NCI-H748 treated with DMSO at 0.1 percent for 48 hours (cell line): Measurements from ENCODE around the gene SLC4A9.
A peak's percentile ranks its signal among the peaks of the same experiment; 100 is the strongest.
"Not testable (repeated sequence)": the region's sequence is repeated elsewhere in the genome, so short reads cannot be mapped to it uniquely, and the experiment has no call there.

Experiments
- DNase-seq: peaks from one replicate; lab custom pipeline; 2025; lab: John Stamatoyannopoulos, UW

Gene SLC4A9

GRCh38 chr5:140338336-140338735 lies 21.7 kb upstream of the SLC4A9 start:
- DNase-seq, result no peak

- DNase-seq, result no peak
These were observed 21.1 kb upstream of the SLC4A9 start for GRCh38 chr5:140338908-140339307.

DNA sequence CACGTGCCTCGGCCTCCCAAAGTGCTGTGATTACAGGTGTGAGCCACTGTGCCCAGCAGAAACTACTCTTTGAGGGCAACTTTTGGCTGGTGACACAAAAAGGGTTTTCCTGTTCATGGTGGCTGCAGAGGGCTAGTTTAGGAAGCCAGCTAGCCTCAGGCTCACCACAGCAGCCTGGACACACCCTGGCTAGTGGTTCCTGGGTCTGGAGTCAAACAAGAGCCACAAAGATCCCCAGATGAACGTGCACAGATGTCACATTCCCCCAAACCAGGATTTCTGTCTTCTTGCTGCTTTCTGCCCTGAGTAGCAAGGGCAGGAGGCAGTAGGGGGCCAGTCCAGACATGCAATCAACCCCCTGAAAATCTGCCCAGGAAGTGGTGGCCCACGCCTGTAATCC lies 20.4 kb upstream of the SLC4A9 start:
- no peak for DNase-seq

DNA sequence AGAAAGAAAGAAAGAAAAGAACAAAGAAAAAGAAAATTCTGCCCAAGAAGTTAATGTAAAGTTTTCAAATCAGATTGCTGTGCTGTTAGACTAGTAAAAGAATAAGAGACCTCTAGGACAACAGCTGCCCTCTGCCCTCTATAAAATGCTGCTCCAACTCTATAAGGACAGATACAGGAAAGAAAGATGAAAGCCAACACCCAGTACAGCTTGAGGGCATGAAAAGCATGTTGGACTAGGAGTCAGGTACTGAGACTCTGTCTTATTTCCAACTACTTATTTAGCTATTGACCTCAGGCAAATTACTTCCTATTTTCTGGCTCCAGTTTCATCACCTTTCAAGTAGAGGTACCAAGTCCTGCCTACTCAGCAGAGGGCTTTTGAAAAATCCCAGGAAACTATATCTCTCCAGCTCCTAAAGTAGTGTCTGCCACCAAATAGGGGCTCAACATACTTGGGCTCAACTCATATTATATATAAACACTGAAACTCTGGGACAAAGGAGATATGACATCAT lies 19.3 kb upstream of the SLC4A9 start:
- DNase-seq, result no peak

DNA sequence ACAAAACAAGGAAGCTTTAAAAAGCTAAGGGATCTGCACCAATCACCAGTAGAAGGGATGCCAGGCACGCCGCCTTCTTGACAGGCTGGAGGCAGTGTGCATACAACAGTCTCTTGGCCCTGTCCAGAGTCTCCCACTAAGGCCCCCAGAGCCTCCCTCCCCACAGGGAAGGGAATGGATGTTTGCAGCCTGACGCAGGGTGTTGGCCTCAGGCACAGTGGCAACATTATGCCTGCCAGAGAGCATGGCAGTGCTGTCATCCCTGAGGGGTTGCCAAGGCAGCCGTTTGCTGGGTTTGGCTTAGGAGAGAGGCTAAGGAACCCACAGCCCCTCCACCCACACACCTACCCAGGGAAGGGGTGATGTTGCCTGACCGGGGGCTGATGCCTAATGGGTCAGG lies 18.4 kb upstream of the SLC4A9 start:
- DNase-seq, result no peak

- DNase-seq, result no peak
These were observed 17.7 kb upstream of the SLC4A9 start for GRCh38 chr5:140342287-140342686.

- no peak for DNase-seq
These were observed 17.1 kb upstream of the SLC4A9 start for GRCh38 chr5:140342896-140343295.

GRCh38 chr5:140343849-140344248 lies 16.1 kb upstream of the SLC4A9 start:
- not testable (repeated sequence) for DNase-seq

- DNase-seq, result no peak
These were observed 15.1 kb upstream of the SLC4A9 start for GRCh38 chr5:140344683-140345423.

DNA sequence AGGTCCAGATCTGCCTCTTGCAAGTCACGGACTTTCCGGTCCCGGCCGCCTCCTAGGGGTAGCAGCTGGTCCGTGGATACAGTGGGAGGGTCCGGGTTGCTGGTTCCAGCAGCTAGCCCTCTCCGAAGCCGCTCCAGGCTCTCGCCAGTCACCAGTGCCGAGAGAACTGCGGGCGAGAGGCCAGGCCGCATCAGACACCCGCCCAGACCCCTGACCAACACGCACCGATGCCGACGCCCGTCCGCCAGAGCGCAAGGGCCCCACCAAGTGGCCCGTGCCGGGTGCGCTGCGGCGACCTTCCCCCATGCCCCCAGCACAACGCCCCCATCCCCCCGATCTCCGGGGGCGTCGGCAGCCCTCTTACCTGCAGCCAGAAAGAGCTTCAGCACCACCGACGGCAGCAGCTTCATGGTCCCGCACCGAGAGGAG lies 14.1 kb upstream of the SLC4A9 start:
- no peak for DNase-seq

DNA sequence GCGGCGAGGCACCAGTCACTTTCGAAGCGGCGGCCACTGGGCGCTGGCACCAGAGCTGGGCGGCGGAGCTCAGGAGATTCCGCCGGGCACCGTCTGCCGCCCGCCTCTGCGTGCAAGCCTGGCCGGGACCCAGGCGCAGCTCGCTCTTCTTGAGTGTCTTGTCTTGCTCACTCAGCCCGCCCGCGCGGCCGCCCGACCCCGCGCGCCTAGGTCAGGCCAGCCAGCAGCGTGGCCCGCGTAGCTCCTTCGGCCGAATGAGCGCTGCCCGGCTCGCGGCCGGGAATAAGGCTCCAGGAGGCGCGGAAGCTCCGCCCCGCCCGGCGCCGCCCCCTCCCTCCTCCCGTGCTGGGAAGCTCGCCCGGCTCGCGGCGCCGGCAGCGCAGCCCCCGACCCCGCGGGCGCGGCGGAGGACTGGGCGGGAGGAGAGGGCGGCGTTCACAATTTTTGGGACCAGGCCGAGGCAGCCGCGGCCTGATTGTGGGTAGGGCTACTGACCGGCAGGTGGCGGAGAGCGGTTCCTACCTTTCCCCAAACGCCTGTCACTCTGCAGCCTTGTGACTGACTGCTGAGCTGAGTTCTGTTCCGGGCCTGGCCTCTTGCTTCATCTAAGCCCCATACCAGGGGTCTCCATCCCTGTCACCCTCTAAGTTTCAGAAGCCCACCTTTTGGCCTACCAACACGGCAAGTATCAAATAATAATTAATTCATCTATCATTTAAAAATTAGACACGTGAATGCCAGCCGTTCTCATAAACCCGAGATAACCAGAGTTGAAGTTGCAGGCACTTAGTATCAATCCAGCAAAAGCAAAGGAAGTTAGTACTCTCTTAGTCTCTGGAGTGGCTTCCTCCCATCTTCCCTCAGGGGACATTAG lies 13.4 kb upstream of the SLC4A9 start, which contains the start of gene HBEGF:
TSS of gene HBEGF (minus strand) at position 256 of the 874 bp plus-strand sequence. CDS start 275 bp downstream, outside the sequence.
- DNase-seq, result peak; percentile 56

DNA sequence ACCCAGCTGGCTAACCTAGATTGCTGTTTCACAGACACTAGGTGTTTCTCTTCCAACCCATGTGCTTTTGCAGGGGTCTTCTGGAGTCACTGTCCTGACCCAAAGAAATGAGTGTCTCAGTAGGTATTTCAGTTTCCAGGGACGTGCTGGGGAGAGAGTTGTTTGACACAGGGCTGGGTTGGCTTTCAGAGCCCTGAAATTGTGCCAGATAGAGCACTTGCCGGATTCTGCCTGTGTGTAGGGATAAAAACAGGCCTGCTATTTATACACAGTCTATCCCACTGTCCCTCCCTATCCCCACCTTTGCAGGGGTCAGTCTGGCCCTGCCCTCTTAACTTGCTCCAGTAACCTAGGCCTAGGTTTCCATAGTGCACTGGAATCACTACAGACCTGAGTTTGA lies 12.6 kb upstream of the SLC4A9 start:
- no peak for DNase-seq

GRCh38 chr5:140348104-140348503 lies 11.9 kb upstream of the SLC4A9 start:
- DNase-seq, result no peak

GRCh38 chr5:140349244-140349643 lies 10.8 kb upstream of the SLC4A9 start:
- DNase-seq, result no peak

DNA sequence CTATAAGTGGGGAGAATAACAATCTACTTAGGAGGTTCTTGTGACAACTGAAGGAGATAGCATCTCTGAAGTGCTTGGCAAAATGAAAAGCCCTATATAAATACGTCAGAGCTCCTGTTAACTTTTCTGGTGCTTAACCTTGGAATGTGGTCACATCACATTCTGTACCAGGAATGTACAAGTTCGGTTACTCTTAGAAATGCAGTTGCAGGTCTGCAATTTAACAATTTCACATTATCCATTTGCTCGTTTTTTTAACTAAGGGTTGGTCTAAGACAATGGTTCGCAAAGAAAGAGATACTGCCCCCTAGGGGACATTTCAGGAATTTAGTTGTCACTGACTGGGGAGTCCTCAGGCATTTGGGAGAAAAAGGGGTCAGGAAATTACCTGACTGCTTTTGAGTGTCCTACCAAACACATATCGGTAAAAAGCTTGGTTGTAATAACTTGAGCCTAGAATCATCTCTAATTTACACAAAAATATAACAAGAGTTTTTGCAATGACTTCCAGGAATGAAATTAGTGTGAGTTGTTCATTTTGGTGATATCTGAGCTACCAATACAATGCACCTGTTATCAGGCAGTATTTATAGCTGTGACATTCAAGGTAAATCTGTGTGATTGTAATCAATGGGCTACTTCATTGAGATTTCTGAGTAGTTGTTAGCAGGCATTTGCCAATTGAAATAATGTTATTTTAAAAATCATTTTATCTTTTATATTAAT lies 8.2 kb upstream of the SLC4A9 start:
- DNase-seq, result peak; percentile 43

DNA sequence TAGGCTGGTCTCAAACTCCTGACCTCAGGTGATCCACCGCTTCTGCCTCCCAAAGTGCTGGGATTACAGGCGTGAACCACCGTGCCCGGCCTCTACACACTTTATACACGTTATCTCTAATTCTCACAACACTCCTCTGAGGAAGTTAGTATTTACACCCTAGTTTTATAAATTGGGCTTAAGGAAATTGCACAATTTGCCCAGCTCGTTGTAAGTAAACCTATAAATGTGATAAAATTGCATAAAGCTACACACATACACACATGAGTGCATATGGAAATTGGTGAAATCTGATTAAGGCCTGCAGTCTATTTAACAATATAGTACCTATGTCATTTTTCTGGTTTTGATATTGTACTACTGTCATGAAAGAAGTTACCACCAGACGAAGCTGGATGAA lies 4.4 kb upstream of the SLC4A9 start:
- DNase-seq, result no peak

DNA sequence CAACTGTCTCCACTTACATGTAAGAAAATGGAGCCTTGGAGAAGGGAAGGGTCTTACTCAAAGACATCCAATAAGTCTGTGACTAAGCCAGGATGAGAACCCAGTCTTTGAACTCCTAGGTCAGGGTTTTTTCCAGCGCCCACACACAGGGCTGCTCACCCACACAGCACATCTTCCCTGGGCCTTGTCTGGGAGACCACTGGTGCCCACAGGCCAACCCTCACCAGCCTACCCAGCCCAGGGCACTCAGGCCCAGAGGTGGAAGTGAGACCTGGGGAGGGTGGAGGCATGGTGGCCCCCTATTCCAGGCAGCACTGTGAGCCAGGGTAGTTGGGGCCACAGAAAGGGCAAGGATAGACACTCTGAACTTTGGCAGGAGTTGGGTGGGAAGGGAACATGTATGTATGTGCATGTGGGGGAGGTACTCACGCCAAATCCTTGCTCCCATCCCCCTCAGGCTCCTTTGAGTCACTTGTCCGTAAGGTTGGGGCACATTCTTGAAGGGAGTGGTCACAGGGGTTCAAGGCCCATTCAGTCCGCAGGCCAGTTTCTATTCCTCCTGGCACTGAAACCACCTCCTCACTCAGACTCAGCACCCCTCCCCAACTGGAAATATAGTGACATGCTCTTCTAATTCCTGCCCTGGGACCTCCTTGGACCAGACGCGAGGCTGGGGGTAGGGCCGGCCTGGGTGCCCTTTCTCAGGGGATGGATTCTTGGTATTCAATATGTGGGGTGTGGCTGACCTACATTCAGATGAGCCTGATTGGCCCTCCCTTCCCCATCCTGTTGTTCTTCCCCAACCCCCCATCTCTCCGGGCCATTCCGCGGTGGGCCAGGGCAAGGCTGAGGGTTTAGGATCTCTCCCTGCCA lies 2.9 kb upstream of the SLC4A9 start:
- no peak for DNase-seq

DNA sequence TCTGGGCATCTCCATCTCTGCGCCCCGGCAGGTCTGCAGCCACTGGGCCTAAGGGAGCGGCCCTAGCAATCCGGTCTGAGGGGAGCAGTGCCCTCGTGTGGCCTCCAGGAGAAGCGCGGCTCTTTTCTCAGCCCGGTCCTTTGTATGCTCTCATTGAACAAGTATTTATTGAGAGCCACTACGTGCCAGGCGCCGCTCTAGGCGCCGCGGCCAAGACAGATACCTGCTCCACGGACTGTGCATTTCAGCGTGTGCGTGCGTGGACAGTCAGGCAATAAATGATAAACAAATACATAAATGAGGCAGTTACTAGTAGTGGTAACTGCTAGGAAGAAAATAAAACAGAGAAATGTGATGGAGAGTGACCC lies 2.3 kb upstream of the SLC4A9 start:
- DNase-seq, result peak; percentile 81

DNA sequence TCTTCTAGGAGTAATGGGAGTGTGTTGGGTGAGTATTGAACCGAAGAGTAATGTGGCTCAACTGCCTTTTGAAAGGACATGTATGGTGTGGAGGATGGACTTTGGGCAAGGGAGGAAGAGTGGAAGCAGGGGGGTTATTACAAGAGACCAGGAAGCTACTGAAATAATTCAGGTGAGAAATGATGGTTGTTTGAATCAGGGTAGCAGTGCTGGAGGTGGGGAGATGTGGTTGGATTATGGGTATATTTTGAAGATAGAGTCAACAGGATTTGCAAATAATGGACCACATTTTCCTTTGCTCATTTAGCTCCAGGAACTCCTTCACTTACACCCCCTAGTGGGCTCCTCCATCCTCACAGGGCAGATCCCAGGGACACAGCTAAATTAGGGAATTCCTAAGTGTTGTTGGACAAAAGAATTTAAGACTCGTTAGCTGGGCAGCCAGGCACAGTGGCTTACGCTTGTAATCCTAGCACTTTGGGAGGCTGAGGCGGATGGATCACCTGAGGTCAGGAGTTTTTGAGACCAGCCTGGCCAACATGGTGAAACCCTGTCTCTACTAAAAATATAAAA lies 1.2 kb upstream of the SLC4A9 start:
- DNase-seq, result no peak

DNA sequence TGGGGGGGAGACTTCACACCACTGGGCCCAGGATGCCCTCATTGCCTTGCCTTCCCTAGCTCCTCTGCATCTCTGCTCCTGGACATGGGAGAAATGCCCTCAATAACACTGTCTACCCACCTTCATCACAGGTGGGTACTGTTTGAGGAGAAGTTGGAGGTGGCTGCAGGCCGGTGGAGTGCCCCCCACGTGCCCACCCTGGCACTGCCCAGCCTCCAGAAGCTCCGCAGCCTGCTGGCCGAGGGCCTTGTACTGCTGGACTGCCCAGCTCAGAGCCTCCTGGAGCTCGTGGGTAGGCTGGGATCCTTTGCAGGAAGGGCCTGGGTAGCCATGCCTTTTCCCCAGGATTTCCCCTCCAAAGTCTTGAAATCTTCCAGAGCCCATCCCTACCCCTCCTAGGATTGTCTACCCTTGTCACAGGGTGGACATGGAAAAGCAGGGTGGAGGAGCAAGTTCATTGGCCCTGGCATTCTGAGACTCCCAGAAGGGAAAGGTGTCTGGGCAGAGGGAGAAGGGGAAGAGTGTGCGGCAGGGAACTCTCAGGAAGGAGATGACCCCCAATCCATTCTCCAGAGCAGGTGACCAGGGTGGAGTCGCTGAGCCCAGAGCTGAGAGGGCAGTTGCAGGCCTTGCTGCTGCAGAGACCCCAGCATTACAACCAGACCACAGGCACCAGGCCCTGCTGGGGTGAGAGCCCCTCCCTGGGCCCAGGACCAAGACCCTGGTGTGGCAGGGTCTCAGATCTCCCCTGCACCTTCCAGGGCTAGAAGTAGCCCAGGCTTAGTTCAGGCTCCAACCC lies 886 bp downstream of the SLC4A9 start:
- DNase-seq, result no peak
